OCI-LY3 (cell line): Measurements from ENCODE around the gene TMED1.

ENCODE experiments used
- H2AFZ ChIP-seq: fragments of 200-600, 300-600 bp; shearing (Covaris generic); 2 replicates; pipeline ENCODE4 v1.6.0; 2014; ENCODE audit warnings: antibody characterized with exemption, low read depth, low read length
- H3K27ac ChIP-seq: fragments of 200-600, 300-600 bp; sonication (generic); 2 replicates; pipeline ENCODE4 v1.5.1; 2014; ENCODE audit warnings: mild to moderate bottlenecking, low read length, moderate library complexity, mixed read lengths
- H3K27me3 ChIP-seq: fragments of 200-600, 300-600 bp; sonication (generic); 2 replicates; pipeline ENCODE4 v1.6.1; 2014; ENCODE audit warnings: low read depth, low read length, mixed read lengths
- H3K36me3 ChIP-seq: fragments of 200-600, 300-600 bp; sonication (generic); replicated peaks from 2 replicates; pipeline ENCODE3; 2014; ENCODE audit warnings: low read depth, low read length, mixed read lengths
- H3K4me1 ChIP-seq: fragments of 300-600, 200-600 bp; sonication (generic); 2 replicates; pipeline ENCODE4 v1.6.1; 2014; ENCODE audit warnings: low read length, mixed read lengths
- H3K4me2 ChIP-seq: fragments of 200-600, 300-600 bp; sonication (generic); 2 replicates; pipeline ENCODE4 v1.6.1; 2014; ENCODE audit warnings: low read length, mixed read lengths
- H3K4me3 ChIP-seq: fragments of 300-600, 200-600 bp; sonication (generic); 2 replicates; pipeline ENCODE4 v1.5.1; 2014; ENCODE audit warnings: antibody characterized with exemption, mild to moderate bottlenecking, low read length, moderate library complexity
- H3K79me2 ChIP-seq: fragments of 300-600, 200-600 bp; shearing (Covaris generic); 2 replicates; pipeline ENCODE4 v1.6.1; 2014; ENCODE audit warnings: mild to moderate bottlenecking, low read length, mixed read lengths
- H3K9ac ChIP-seq: fragments of 300-600, 200-600 bp; shearing (Covaris generic); 2 replicates; pipeline ENCODE4 v1.6.0; 2014; ENCODE audit warnings: mild to moderate bottlenecking, low read length, moderate library complexity
- H3K9me3 ChIP-seq: fragments of 200-600, 300-600 bp; shearing (Covaris generic); 2 replicates; pipeline ENCODE4 v1.6.1; 2014; ENCODE audit warnings: low read length, mixed read lengths; ENCODE audit not compliant: insufficient read depth
- H4K20me1 ChIP-seq: fragments of 200-600, 300-600 bp; sonication (generic); 2 replicates; pipeline ENCODE4 v1.6.1; 2016; ENCODE audit warnings: low read length, mixed read lengths; ENCODE audit not compliant: insufficient read depth
- EZH2phosphoT487 ChIP-seq: fragments of 200-600 bp; shearing (Covaris generic); IDR thresholded peaks from 2 replicates; pipeline ENCODE4 v1.6.1; 2018; ENCODE audit warnings: antibody characterized with exemption, mixed run types, low read depth
- TF ChIP-seq, protein P1 (sequence below): fragments of 200-600, 300-600 bp; sonication (generic); IDR thresholded peaks from 2 replicates; pipeline ENCODE4 v1.5.1; 2014; ENCODE audit warnings: antibody characterized with exemption, low read length, low read depth

TMED1 gene

DNA sequence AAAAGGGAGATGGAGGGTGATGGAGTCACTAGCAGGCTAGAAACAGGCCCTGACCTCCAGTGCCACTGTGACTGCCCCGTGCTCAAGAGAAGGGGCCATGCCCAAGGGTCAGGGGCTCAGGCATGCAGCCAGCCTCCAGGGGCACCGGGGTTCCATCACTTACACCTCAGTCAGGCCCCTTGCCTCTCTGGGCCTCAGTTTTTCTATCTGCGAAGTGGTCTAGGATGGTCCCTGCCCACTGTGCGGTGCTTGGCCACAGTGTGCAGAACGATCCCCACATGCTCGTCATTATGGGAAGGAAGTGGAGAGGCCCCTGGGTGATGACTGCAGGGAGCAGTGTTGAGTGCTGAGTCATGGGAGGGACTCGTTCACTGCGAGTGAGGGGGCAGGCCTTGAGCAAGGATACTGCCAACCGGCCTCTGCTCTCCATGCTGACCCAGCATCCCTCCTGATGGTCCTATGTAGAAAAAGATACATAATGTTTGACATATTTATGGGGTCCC, 23.1 kb downstream of the TMED1 start:
- no peak overlapping the region for H3K27ac ChIP-seq
- H3K27me3 ChIP-seq: no peaks in the 10 kb centered on the region
- no peaks in the 10 kb centered on the region for H3K79me2 ChIP-seq
- H3K4me2 ChIP-seq: no peak overlapping the region
- no peaks in the 10 kb centered on the region for H3K4me1 ChIP-seq
- H3K9me3 ChIP-seq: no peaks in the 10 kb centered on the region
- TF ChIP-seq EZH2phosphoT487: no peak
- TF ChIP-seq, protein P1, sequence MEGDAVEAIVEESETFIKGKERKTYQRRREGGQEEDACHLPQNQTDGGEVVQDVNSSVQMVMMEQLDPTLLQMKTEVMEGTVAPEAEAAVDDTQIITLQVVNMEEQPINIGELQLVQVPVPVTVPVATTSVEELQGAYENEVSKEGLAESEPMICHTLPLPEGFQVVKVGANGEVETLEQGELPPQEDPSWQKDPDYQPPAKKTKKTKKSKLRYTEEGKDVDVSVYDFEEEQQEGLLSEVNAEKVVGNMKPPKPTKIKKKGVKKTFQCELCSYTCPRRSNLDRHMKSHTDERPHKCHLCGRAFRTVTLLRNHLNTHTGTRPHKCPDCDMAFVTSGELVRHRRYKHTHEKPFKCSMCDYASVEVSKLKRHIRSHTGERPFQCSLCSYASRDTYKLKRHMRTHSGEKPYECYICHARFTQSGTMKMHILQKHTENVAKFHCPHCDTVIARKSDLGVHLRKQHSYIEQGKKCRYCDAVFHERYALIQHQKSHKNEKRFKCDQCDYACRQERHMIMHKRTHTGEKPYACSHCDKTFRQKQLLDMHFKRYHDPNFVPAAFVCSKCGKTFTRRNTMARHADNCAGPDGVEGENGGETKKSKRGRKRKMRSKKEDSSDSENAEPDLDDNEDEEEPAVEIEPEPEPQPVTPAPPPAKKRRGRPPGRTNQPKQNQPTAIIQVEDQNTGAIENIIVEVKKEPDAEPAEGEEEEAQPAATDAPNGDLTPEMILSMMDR: no peak
- no peak overlapping the region for H3K4me3 ChIP-seq
- no peak overlapping the region for H3K9ac ChIP-seq
- no peaks in the 10 kb centered on the region for H4K20me1 ChIP-seq
- no peak overlapping the region for H2AFZ ChIP-seq
- H3K36me3 ChIP-seq: peaks cover 7% of the 10 kb centered on the region

DNA sequence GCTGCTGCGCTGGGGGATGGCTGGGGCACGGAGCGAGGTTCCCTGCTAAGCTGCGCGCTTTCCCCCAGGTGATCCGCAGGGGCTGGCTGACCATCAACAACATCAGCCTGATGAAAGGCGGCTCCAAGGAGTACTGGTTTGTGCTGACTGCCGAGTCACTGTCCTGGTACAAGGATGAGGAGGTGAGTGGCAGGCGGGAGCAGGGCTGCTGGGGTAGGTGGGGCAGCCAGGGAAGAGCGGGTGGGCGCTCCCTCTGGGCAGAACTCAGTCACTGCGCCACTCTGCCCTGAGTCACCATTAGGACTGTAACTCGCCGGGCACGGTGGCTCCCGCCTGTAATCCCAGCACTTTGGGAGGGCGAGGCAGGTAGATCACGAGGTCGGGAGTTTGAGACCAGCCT, 23.8 kb downstream of the TMED1 start:
- Histone ChIP-seq H3K27ac (no peak overlapping the region), H3K36me3 (peaks cover 7% of the 10 kb centered on the region), H3K9me3 (no peaks in the 10 kb centered on the region), H2AFZ (no peak overlapping the region), H3K4me2 (no peak overlapping the region), H3K27me3 (no peaks in the 10 kb centered on the region), H3K4me1 (no peaks in the 10 kb centered on the region), H3K4me3 (no peak overlapping the region), H3K79me2 (no peaks in the 10 kb centered on the region), H3K9ac (no peak overlapping the region), H4K20me1 (no peaks in the 10 kb centered on the region)
- TF ChIP-seq EZH2phosphoT487: no peak
- TF ChIP-seq, protein P1: no peak

DNA sequence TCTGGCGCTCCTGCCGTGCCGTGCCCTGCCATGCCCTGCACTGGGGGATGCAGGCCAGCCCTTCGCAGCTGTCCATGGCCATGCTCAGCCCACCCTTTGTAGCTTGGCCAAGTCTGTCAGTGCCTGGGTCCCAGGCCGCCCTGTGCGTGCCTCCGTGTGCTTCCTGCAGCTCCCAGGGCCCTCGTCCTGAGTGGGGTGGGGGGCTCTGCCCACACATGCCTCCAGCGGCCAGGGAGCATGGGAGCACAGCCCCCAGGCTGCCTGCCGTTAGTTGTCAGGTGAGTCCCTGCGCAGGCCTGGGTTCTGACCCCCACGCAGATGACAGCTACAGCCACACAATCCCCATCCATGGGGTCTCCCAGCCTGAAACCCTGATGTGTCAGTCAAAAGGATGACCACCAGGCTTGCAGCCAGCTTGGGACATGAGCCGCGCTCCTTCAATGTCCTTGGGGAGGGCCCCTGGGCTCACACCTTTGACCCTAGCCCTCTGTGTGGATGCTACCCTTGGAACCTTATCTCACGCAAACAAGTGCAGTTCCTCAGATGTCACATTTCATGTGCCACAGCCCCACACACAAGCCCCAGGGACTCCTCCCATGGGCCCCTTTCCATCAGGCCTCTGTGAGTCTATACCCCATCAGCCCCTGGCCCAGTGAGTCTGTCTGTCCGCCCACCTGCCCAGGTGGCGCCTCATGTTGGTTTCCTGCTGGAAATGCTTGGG, 24.5 kb downstream of the TMED1 start:
- no peak overlapping the region for H2AFZ ChIP-seq
- H3K27me3 ChIP-seq: no peaks in the 10 kb centered on the region
- no peaks in the 10 kb centered on the region for H3K79me2 ChIP-seq
- no peaks in the 10 kb centered on the region for H3K9me3 ChIP-seq
- no peaks in the 10 kb centered on the region for H4K20me1 ChIP-seq
- H3K4me1 ChIP-seq: no peaks in the 10 kb centered on the region
- no peak overlapping the region for H3K27ac ChIP-seq
- no peak overlapping the region for H3K4me3 ChIP-seq
- H3K9ac ChIP-seq: no peak overlapping the region
- TF ChIP-seq EZH2phosphoT487: no peak
- TF ChIP-seq, protein P1: no peak
- H3K36me3 ChIP-seq: peaks cover 7% of the 10 kb centered on the region
- H3K4me2 ChIP-seq: no peak overlapping the region

DNA sequence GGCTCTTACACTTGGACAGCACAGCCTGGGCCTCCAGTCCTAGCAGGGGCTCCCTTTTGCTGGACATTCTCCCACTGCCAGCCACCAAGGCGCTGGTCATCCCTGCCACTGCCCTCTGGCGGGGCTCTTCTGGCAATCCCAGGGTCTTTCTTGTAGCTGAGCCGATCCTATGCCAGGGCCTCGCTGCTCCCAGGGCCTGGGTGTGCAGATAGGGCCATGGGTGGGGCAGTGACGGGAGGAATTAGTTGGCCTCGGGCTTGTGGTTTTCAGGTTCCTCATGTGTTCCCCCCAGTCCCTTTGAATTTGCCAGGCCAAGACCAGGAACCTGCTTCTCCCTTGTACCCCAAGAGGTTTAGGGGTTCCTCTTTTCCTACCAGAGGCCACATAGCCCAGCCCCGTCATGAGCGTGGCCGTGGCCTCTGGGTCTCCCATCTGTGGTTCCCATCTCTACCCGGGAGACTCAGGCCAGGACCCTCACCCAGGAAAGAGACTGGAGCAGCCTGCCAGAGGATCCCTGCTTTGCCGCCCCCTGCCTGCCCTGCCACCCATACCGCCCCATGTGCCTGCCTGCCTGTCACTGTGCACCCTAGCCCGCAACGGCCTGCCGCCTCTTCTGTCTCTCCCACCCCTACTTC, 26.2 kb downstream of the TMED1 start:
- no peaks in the 10 kb centered on the region for H3K27me3 ChIP-seq
- H3K27ac ChIP-seq: no peak overlapping the region
- peaks cover 10% of the 10 kb centered on the region for H3K36me3 ChIP-seq
- H2AFZ ChIP-seq: no peak overlapping the region
- no peaks in the 10 kb centered on the region for H3K79me2 ChIP-seq
- no peak overlapping the region for H3K4me2 ChIP-seq
- H3K4me3 ChIP-seq: no peak overlapping the region
- H3K9ac ChIP-seq: no peak overlapping the region
- no peak for TF ChIP-seq EZH2phosphoT487
- TF ChIP-seq, protein P1: no peak
- no peaks in the 10 kb centered on the region for H3K4me1 ChIP-seq
- H4K20me1 ChIP-seq: no peaks in the 10 kb centered on the region
- H3K9me3 ChIP-seq: no peaks in the 10 kb centered on the region
